Kidney (tissue), 14 donors: ENCODE results near the gene HOXA4. TPM values are rescaled to one million over a fixed set of nuclear protein-coding genes. Genes with fewer than 3 reads are reported as not detected.

Source experiments
- DNase-seq, 5 donors: peaks; one replicate each; pipeline ENCODE4 v3.0.0-alpha.2; 2013 to 2020
- FAIRE-seq: peaks from 2 replicates; lab custom pipeline; 2012; peaks lifted over from hg19 to GRCh38; lab: Jason Lieb, UNC
- H3K27ac ChIP-seq, 2 donors: one replicate each; pipeline ENCODE4 v1.7.0; 2013; ENCODE audit warnings: low read depth in 2 of 2, low read length in 2 of 2, inconsistent platforms in 1 of 2
- H3K27me3 ChIP-seq: one replicate; pipeline ENCODE4 v1.7.1; 2013; ENCODE audit warnings: low read length, inconsistent platforms; ENCODE audit not compliant: control insufficient read depth, insufficient read depth
- H3K36me3 ChIP-seq, 3 donors: one replicate each; pipeline versions ENCODE4 v1.7.0 to v1.7.1; 2013; ENCODE audit warnings: low read length in 3 of 3, control low read depth in 1 of 3, inconsistent platforms in 1 of 3; ENCODE audit not compliant: insufficient read depth in 3 of 3, control insufficient read depth in 2 of 3
- H3K4me1 ChIP-seq, 3 donors: one replicate each; pipeline versions ENCODE4 v1.7.0 to v1.7.1; 2013; ENCODE audit warnings: low read length in 3 of 3, inconsistent platforms in 1 of 3, low read depth in 1 of 3; ENCODE audit not compliant: control insufficient read depth in 2 of 3, insufficient read depth in 2 of 3
- H3K4me3 ChIP-seq, 3 donors: one replicate each; pipeline versions ENCODE4 v1.7.0 to v1.8.1; 2013; ENCODE audit warnings: low read length in 3 of 3, control low read depth in 1 of 3, inconsistent platforms in 1 of 3
- H3K9ac ChIP-seq, 3 donors: one replicate each; pipeline versions ENCODE4 v1.7.0 to v1.7.1; 2013; ENCODE audit warnings: low read length in 3 of 3, control low read depth in 1 of 3, inconsistent platforms in 1 of 3
- H3K9me3 ChIP-seq, 3 donors: one replicate each; pipeline versions ENCODE4 v1.7.0 to v1.7.1; 2013; ENCODE audit warnings: low read length in 3 of 3, control low read depth in 1 of 3, inconsistent platforms in 1 of 3; ENCODE audit not compliant: control insufficient read depth in 2 of 3, insufficient read depth in 1 of 3
- CTCF ChIP-seq: IDR thresholded peaks from 3 replicates; pipeline ENCODE4 v1.5.1; 2012; ENCODE audit warnings: mild to moderate bottlenecking, moderate library complexity, borderline replicate concordance; ENCODE audit not compliant: insufficient read depth; ENCODE audit errors: extremely low read depth
- intact Hi-C: fragments of 100-400 bp; cut with DNase I; formaldehyde crosslinking; loops from one replicate; pipeline ENCODE4 v1.11.1; 2022
- polyA plus RNA-seq: library from polyadenylated mRNA; stranded (reverse); fragments of 350-450 nt; fragmentation: Illumina TruSeq; extraction: RNeasy Lipid Tissue Mini Kit (QIAGEN cat#74804); gene quantifications from one replicate; pipeline ENCODE4 v1.2.3, GENCODE V29; 2014; ENCODE audit warnings: low read depth, low replicate concordance; ENCODE audit not compliant: insufficient read depth
- total RNA-seq: library from RNA; stranded (reverse); fragmentation: NEBNext Ultra II Directional; extraction: Animal tissue kit (Norgen Biotek cat#: 25700); gene quantifications from one replicate; pipeline ENCODE4 v1.2.1, GENCODE V29; 2021
- donor health status: control.
- donor health status: control.
- donor health status: control.
- donor health status: control.
- donor health status: control.
- donor health status: DM: yes; HTN: yes; CAD: no.
- donor health status: Normal renal cell carcinoma (clear cell type).

Gene HOXA4
- total and polyA plus RNA-seq, 2 donors from 2014 or later: 11.2 to 13.0 TPM

- H3K36me3 ChIP-seq: no peaks in the 10 kb centered on the region
- DNase-seq: peak in 3 of 5 donors; percentile 35 to 55 (median 48)
- peak overlapping the region in 2 of 3 donors; percentile 40 to 45 for H3K4me3 ChIP-seq
- peaks cover 0 to 3% (median 2%) of the 10 kb centered on the region in 3 donors for H3K4me1 ChIP-seq
- H3K27ac ChIP-seq: no peak overlapping the region
- no peaks in the 10 kb centered on the region for H3K9me3 ChIP-seq
- H3K9ac ChIP-seq: no peak overlapping the region
- FAIRE-seq: no peak
- no peak for TF ChIP-seq CTCF
- intact Hi-C loops: no loop called here
- peaks cover 7% of the 10 kb centered on the region for H3K27me3 ChIP-seq
Observed at GRCh38 chr7:27088002-27088922, 42.3 kb downstream of the HOXA4 start.

- Histone ChIP-seq H3K4me1 (peaks cover 0 to 2% (median 0%) of the 10 kb centered on the region in 3 donors), H3K27me3 (peaks cover 2% of the 10 kb centered on the region), H3K4me3 (no peak overlapping the region), H3K36me3 (no peaks in the 10 kb centered on the region), H3K9me3 (no peaks in the 10 kb centered on the region), H3K9ac (no peak overlapping the region), H3K27ac (no peak overlapping the region)
- TF ChIP-seq CTCF: no peak
- intact Hi-C loops: no loop called here
- FAIRE-seq (peak; percentile 3), DNase-seq (no peak)
Observed at GRCh38 chr7:27083646-27084045, 46.9 kb downstream of the HOXA4 start.

GRCh38 chr7:27082171-27082570, 48.4 kb downstream of the HOXA4 start:
- Histone ChIP-seq H3K9me3 (no peaks in the 10 kb centered on the region), H3K36me3 (no peaks in the 10 kb centered on the region), H3K27ac (no peak overlapping the region), H3K4me1 (no peaks in the 10 kb centered on the region), H3K4me3 (no peak overlapping the region), H3K9ac (no peak overlapping the region), H3K27me3 (no peaks in the 10 kb centered on the region)
- TF ChIP-seq CTCF: no peak
- intact Hi-C loops: no loop called here
- DNase-seq (no peak), FAIRE-seq (no peak)
